ES-I3 (cell line): ENCODE data around the gene ELAVL4.

Experiments
- H3K36me3 ChIP-seq: 2 replicates; pipeline ENCODE4 v1.6.1; 2013; ENCODE audit warnings: mild to moderate bottlenecking, low read length, control low read depth, moderate library complexity; ENCODE audit not compliant: insufficient read depth
- H3K4me1 ChIP-seq: 2 replicates; pipeline ENCODE4 v1.6.1; 2013; ENCODE audit warnings: mild to moderate bottlenecking, control low read depth, low read length; ENCODE audit not compliant: insufficient read depth
- H3K9ac ChIP-seq: 2 replicates; pipeline ENCODE4 v1.6.1; 2013; ENCODE audit warnings: low read depth, mild to moderate bottlenecking, low read length, moderate library complexity
- H3K9me3 ChIP-seq: 2 replicates; pipeline ENCODE4 v1.6.1; 2013; ENCODE audit warnings: mild to moderate bottlenecking, low read length, moderate library complexity; ENCODE audit not compliant: control insufficient read depth, insufficient read depth

Gene ELAVL4

DNA sequence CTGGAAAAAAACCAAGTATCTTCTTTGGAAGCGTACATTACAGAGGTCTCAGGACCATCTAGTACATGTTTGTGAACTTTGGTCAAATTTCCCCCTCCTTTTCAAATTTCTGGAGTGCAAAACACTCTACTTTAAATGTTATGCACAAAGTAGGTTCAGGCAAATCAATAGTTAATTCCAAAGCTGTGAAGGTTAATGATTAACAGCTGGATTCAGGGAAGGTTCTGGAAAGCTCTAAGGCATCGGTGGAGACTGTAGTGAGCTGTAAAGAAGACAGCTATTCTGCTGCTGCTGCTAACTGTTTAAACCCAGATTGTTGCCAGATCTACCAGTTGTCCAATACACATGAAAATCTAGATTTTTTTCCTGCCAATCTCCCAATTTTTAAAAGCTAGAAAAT lies 70.9 kb downstream of the ELAVL4 start:
- no peaks in the 10 kb centered on the region; the same call in 1 of the 2 replicates for H3K4me1 ChIP-seq
- no peaks in the 10 kb centered on the region for H3K36me3 ChIP-seq
- H3K9ac ChIP-seq: no peak overlapping the region
- H3K9me3 ChIP-seq: no peaks in the 10 kb centered on the region

GRCh38 chr1:50180367-50180766 lies 71.6 kb downstream of the ELAVL4 start:
- H3K36me3 ChIP-seq: no peaks in the 10 kb centered on the region
- H3K9ac ChIP-seq: no peak overlapping the region
- H3K9me3 ChIP-seq: no peaks in the 10 kb centered on the region
- H3K4me1 ChIP-seq: no peaks in the 10 kb centered on the region; the same call in 1 of the 2 replicates

DNA sequence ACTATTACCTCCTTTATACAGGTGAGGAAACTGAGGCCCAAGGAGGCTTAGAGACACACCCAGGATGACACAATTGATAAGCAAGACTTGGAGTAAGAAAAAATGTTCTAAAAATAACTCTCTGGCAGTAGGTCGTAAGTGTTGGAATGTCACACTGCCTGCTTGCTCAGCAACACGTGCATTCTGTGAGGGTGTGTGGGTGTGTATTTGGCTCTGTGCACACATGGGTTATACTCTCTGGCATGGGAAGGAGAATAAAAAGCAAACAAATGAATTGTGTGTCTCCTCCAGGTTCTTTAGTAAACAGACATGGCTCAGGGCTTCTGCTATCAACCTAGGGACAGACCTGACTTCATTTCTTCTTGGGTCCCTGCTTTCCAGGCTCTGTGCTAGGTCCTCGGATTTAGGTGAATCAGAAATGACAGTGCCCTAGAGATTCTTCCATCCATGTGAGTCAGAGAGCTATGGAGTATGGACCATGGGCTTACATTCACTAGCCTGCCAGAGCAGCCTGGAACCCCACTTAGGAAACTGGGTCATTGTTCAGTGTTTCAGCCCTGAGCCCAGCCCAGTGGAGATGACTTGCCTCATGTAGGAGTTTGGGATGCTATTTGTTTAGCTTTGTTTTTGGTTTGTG lies 72.4 kb downstream of the ELAVL4 start:
- H3K4me1 ChIP-seq: no peaks in the 10 kb centered on the region; the same call in 1 of the 2 replicates
- no peaks in the 10 kb centered on the region for H3K36me3 ChIP-seq
- H3K9ac ChIP-seq: no peak overlapping the region
- no peaks in the 10 kb centered on the region for H3K9me3 ChIP-seq

- H3K9me3 ChIP-seq: no peaks in the 10 kb centered on the region
- H3K36me3 ChIP-seq: no peaks in the 10 kb centered on the region
- no peaks in the 10 kb centered on the region for H3K4me1 ChIP-seq
- no peak overlapping the region for H3K9ac ChIP-seq
Measured at GRCh38 chr1:50183378-50184133, 74.8 kb downstream of the ELAVL4 start.

DNA sequence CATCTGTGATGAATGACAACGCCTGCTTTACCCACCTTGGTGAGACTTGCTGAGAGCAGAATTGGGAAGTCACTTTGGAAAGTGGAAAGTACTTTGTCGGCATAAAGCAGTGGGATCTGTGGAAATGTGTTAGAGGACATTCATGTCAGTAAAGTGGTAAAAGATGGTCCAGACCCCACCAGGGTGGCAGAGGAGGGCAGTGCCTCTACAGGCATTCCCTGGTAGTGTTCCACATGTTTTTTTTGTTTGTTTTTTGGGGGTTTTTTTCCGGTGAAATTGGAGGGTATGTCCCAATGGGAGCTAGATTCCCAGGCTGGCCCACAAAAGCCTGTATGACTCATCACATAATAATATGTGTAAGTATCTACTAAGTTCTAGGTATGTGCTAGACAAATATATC lies 80.6 kb downstream of the ELAVL4 start:
- no peaks in the 10 kb centered on the region for H3K36me3 ChIP-seq
- H3K9me3 ChIP-seq: no peaks in the 10 kb centered on the region

GRCh38 chr1:50193002-50193401 lies 84.3 kb downstream of the ELAVL4 start:
- Histone ChIP-seq H3K4me1 (no peaks in the 10 kb centered on the region), H3K9me3 (no peaks in the 10 kb centered on the region), H3K9ac (no peak overlapping the region), H3K36me3 (no peaks in the 10 kb centered on the region)

More for the DNA sequence above, 80.6 kb downstream of the ELAVL4 start:
- Histone ChIP-seq H3K9ac (no peak overlapping the region), H3K4me1 (no peaks in the 10 kb centered on the region)

DNA sequence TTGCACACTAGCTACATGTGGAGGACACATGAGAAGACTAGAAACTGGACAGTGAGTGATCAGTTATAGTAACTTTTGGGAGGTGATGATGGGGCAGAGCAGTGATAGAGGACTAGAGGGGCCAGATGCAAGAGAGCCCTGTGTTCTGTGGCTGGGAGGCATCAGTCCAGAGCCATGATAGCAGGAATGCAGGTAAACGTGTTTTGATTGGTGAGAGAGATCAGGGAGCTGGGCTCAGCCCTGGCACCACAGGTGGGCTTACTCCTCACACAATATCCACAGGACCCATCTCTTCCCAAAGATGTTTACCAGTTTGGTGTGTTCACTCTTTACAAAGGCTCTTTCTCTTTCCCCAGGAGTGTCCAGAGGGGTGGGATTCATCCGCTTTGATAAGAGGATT lies 86.5 kb downstream of the ELAVL4 start:
- Histone ChIP-seq H3K36me3 (no peaks in the 10 kb centered on the region), H3K4me1 (no peaks in the 10 kb centered on the region), H3K9me3 (no peaks in the 10 kb centered on the region), H3K9ac (no peak overlapping the region)

- Histone ChIP-seq H3K9ac (no peak overlapping the region), H3K9me3 (no peaks in the 10 kb centered on the region), H3K36me3 (no peaks in the 10 kb centered on the region), H3K4me1 (no peaks in the 10 kb centered on the region)
Measured at GRCh38 chr1:50196081-50196480, 87.4 kb downstream of the ELAVL4 start.

DNA sequence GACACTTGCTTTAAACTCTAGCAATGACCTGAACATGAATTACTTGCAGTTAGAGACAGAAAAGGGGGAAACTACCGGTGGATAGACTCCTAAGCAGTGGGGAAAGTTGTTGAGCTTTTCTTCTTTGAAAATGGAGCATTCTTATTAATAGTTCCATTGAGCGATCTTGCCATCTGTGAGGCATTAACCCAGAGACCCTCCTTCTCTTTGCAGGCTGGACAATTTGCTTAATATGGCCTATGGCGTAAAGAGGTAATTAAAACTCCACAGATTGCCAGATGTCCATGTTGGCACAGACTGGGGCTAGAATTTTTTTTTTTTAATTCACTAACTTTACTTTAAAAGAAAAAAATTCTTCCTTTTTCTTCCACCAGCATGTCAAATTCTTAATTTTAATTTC lies 88.5 kb downstream of the ELAVL4 start:
- no peaks in the 10 kb centered on the region for H3K4me1 ChIP-seq
- H3K9ac ChIP-seq: no peak overlapping the region
- H3K36me3 ChIP-seq: no peaks in the 10 kb centered on the region
- no peaks in the 10 kb centered on the region for H3K9me3 ChIP-seq

DNA sequence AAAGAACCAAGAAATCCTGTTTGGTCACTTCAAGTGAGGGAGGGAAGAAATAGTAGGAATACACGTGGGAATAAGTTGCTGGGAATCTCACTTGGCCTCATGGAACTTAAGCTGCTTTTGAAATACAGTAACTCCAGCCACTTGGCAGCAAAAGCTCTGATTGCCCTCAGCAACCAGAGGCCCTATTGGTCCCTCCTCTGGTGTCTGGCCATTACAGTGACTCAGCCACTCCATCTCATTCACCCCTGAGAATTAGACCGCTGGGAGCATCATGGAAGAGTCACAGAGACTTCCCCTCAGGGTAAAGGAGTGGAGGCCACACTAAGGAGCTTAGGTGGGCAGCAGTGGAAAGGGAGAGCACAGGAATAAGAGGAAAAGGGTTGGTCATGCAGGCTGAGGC lies 99.6 kb downstream of the ELAVL4 start:
- Histone ChIP-seq H3K4me1 (no peaks in the 10 kb centered on the region), H3K36me3 (no peaks in the 10 kb centered on the region), H3K9ac (no peak overlapping the region), H3K9me3 (no peaks in the 10 kb centered on the region)

DNA sequence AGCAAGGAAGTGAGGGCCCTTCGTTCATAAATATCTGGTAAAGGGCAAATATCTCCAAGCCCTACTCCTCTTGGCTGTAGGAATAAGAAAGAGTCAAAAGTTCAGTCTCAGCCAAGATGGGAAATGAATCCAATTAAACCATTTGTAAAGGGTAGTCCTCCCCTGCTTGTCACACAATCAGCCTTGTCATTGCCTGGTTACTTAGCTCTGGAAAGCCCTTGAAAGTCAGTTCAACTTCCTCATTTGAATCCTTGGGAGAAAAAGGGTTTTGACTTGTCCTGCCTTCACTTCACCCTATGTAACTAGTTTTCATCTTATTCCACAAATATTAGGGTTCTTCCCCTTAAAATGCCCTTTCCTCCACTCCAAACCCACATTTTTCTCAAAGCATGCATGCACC lies 100.0 kb downstream of the ELAVL4 start:
- Histone ChIP-seq H3K4me1 (no peaks in the 10 kb centered on the region), H3K36me3 (no peaks in the 10 kb centered on the region), H3K9me3 (no peaks in the 10 kb centered on the region), H3K9ac (no peak overlapping the region)

- no peak overlapping the region for H3K9ac ChIP-seq
- H3K4me1 ChIP-seq: no peaks in the 10 kb centered on the region
- H3K9me3 ChIP-seq: no peaks in the 10 kb centered on the region
- no peaks in the 10 kb centered on the region for H3K36me3 ChIP-seq
Measured at GRCh38 chr1:50209749-50210148, 101.0 kb downstream of the ELAVL4 start.

GRCh38 chr1:50213505-50213904 lies 104.8 kb downstream of the ELAVL4 start:
- no peaks in the 10 kb centered on the region for H3K4me1 ChIP-seq

DNA sequence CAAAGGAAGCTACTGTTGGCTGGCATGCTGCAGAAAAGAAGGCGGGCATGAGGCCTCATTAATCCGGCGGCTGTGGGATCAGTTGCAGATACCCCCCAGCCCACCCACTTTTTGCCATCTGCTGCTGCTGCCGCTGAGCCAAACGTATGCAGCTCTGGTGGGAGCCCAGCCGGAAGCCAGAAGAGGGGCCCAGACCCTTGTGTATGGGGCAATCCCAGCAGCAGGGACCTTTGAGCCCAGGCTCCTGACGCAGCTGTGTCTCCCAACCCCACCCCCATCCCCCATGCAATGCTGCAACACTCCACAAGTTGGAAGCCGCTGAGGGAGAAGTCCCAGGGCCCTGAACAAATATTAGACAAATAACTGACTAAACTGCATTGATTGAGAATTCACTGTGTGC lies 106.0 kb downstream of the ELAVL4 start:
- Histone ChIP-seq H3K9ac (no peak overlapping the region), H3K9me3 (no peaks in the 10 kb centered on the region), H3K36me3 (no peaks in the 10 kb centered on the region), H3K4me1 (no peaks in the 10 kb centered on the region)

More at GRCh38 chr1:50213505-50213904, 104.8 kb downstream of the ELAVL4 start:
- no peak overlapping the region for H3K9ac ChIP-seq
- no peaks in the 10 kb centered on the region for H3K36me3 ChIP-seq
- no peaks in the 10 kb centered on the region for H3K9me3 ChIP-seq
